HepG2 (cell line): ENCODE data around the gene ZNF526. TPM values are rescaled to one million over a fixed set of nuclear protein-coding genes. Genes with fewer than 3 reads are reported as not detected.

Experiments
- CREB1 ChIP-seq, 2 experiments: fragments of 450-650 bp in 1 of 2; IDR thresholded peaks; 2 replicates each; pipeline ENCODE4 v1.6.1; 2016 to 2017; ENCODE audit warnings: control low read depth in 1 of 2, mild to moderate bottlenecking in 1 of 2, missing compliant biosample characterization in 1 of 2, missing genetic modification characterization in 1 of 2
- FOXJ3 ChIP-seq: sonication (generic); formaldehyde crosslinking; IDR thresholded peaks from 2 replicates; pipeline ENCODE4 v1.4.0; 2020; ENCODE audit warnings: missing genetic modification reagents, mild to moderate bottlenecking, borderline replicate concordance
- HNRNPL ChIP-seq: fragments of 200-400 bp; formaldehyde crosslinking; IDR thresholded peaks from 2 replicates; pipeline ENCODE4 v1.6.1; 2017; ENCODE audit warnings: mild to moderate bottlenecking, low read depth, low read length
- IRX3 ChIP-seq: sonication (generic); formaldehyde crosslinking; IDR thresholded peaks from 2 replicates; pipeline ENCODE4 v1.8.1; 2023; ENCODE audit warnings: mild to moderate bottlenecking, low read depth, missing genetic modification reagents, borderline replicate concordance
- ISL2 ChIP-seq: sonication (generic); formaldehyde crosslinking; IDR thresholded peaks from 2 replicates; pipeline ENCODE4 v1.5.0; 2020; ENCODE audit warnings: missing genetic modification reagents
- KAT7 ChIP-seq: IDR thresholded peaks from 2 replicates; pipeline ENCODE4 v1.6.1; 2018; ENCODE audit warnings: borderline replicate concordance, missing compliant biosample characterization
- MAX ChIP-seq: IDR thresholded peaks from 2 replicates; pipeline ENCODE4 v1.6.1; 2012; ENCODE audit warnings: inconsistent platforms
- MIER3 ChIP-seq: IDR thresholded peaks from 2 replicates; pipeline ENCODE4 v1.6.1; 2016; ENCODE audit warnings: missing compliant biosample characterization, borderline replicate concordance
- NFKBIZ ChIP-seq: IDR thresholded peaks from 2 replicates; pipeline ENCODE4 v1.6.1; 2018; ENCODE audit warnings: missing genetic modification reagents, missing compliant biosample characterization
- NR2F1 ChIP-seq, 2 experiments: fragments of 450-650 bp in 1 of 2; formaldehyde crosslinking in 1 of 2; IDR thresholded peaks; 2 replicates each; pipeline versions ENCODE4 v1.5.0 to v1.6.1; 2016 to 2020; ENCODE audit warnings: mild to moderate bottlenecking in 1 of 2, missing compliant biosample characterization in 1 of 2, missing genetic modification reagents in 1 of 2, moderate library complexity in 1 of 2
- NR2F6 ChIP-seq, 2 experiments: IDR thresholded peaks; 2 replicates each; pipeline ENCODE4 v1.6.1; 2016; ENCODE audit warnings: antibody characterized with exemption in 1 of 2, mild to moderate bottlenecking in 1 of 2
- SP5 ChIP-seq: IDR thresholded peaks from 2 replicates; pipeline ENCODE4 v1.6.1; 2016; ENCODE audit warnings: low read depth, borderline replicate concordance
- TGIF2 ChIP-seq: IDR thresholded peaks from 2 replicates; pipeline ENCODE4 v1.6.1; 2016; ENCODE audit warnings: control low read depth, missing compliant biosample characterization
- TOPORS ChIP-seq: sonication (generic); formaldehyde crosslinking; IDR thresholded peaks from 2 replicates; pipeline ENCODE4 v1.8.0; 2023; ENCODE audit warnings: mild to moderate bottlenecking, missing genetic modification reagents
- YY1 ChIP-seq: IDR thresholded peaks from 2 replicates; pipeline ENCODE4 v1.6.1; 2011; ENCODE audit warnings: low read length, low read depth, moderate library complexity, mild to moderate bottlenecking; ENCODE audit not compliant: insufficient read depth, insufficient replicate concordance
- ZBTB4 ChIP-seq: sonication (generic); formaldehyde crosslinking; IDR thresholded peaks from 2 replicates; pipeline ENCODE4 v1.4.0; 2020; ENCODE audit warnings: missing genetic modification reagents, mild to moderate bottlenecking, borderline replicate concordance
- ZBTB44 ChIP-seq: sonication (generic); formaldehyde crosslinking; IDR thresholded peaks from 2 replicates; pipeline ENCODE4 v1.4.0; 2020; ENCODE audit warnings: missing genetic modification reagents
- ZMYM4 ChIP-seq: sonication (generic); formaldehyde crosslinking; IDR thresholded peaks from 2 replicates; pipeline ENCODE4 v1.8.1; 2023; ENCODE audit warnings: mild to moderate bottlenecking, missing genetic modification reagents
- ZNF274 ChIP-seq: sonication (generic); formaldehyde crosslinking; IDR thresholded peaks from 2 replicates; pipeline ENCODE4 v1.5.1; 2020; ENCODE audit warnings: mild to moderate bottlenecking, missing genetic modification reagents
- ZNF276 ChIP-seq: sonication (generic); formaldehyde crosslinking; IDR thresholded peaks from 2 replicates; pipeline ENCODE4 v1.4.0; 2020; ENCODE audit warnings: mild to moderate bottlenecking, low read depth, missing genetic modification reagents
- polyA plus RNA-seq, 8 experiments: library from polyadenylated mRNA; depleted of rRNA in 3 of 8; stranded (reverse) in 7 of 8; unstranded in 1 of 8; fragments of >200 nt; fragmentation: Illumina TruSeq in 4 of 8; extraction: Trizol in 4 of 8; gene quantifications; 2 replicates each; pipeline versions ENCODE4 v1.2.1 to v1.2.3, GENCODE V29; 2011 to 2016; ENCODE audit warnings: low read depth in 4 of 8, missing spikeins in 1 of 8, mixed read lengths in 1 of 8; ENCODE audit not compliant: insufficient read depth in 1 of 8
- total RNA-seq, 5 experiments: library from RNA; depleted of rRNA; stranded (reverse); fragments of >200 nt; fragmentation: Illumina TruSeq; extraction: Trizol; gene quantifications; 2 replicates each; pipeline ENCODE4 v1.2.3, GENCODE V29; 2016; ENCODE audit warnings: low read depth in 1 of 5

ZNF526 gene
- total and polyA plus RNA-seq, 2 of the 13 experiments (the other 11 are each of a cell fraction or from before 2014, with no cell fraction given) = 3.3 to 8.4 TPM

GRCh38 chr19:42254850-42255765 lies 35.0 kb downstream of the ZNF526 start, which contains the start of gene ERF (continued):
- TF ChIP-seq ZNF276 (CRISPR knock-in tag) (peak; percentile 64; the same call in 1 of the 2 replicates), IRX3 (CRISPR knock-in tag) (0 out of 2 replicates have a peak, but pooled peaks have one; percentile 48), ISL2 (0 out of 2 replicates have a peak, but pooled peaks have one; percentile 12), SP5 (CRISPR knock-in tag) (peak; percentile 45; the same call in 1 of the 2 replicates), FOXJ3 (CRISPR knock-in tag) (no peak), ZNF274 (CRISPR knock-in tag) (no peak), MIER3 (CRISPR knock-in tag) (0 out of 2 replicates have a peak, but pooled peaks have one; percentile 42), ZMYM4 (CRISPR knock-in tag) (0 out of 2 replicates have a peak, but pooled peaks have one; percentile 46), CREB1 (IDR thresholded peaks at IDR 0.05) (peak; percentile 88), CREB1 (CRISPR knock-in tag; IDR thresholded peaks at IDR 0.05) (peak; percentile 50; the same call in 1 of the 2 replicates), TGIF2 (CRISPR knock-in tag) (no peak), MAX (peak; percentile 69), YY1 (peak; percentile 31), ZBTB44 (no peak), NR2F6 (IDR thresholded peaks at IDR 0.05) (no peak), NR2F6 (CRISPR knock-in tag; IDR thresholded peaks at IDR 0.05) (peak; percentile 36; the same call in 1 of the 2 replicates), KAT7 (CRISPR knock-in tag) (peak; percentile 15; the same call in 1 of the 2 replicates), NFKBIZ (CRISPR knock-in tag) (no peak), ZBTB4 (CRISPR knock-in tag) (0 out of 2 replicates have a peak, but pooled peaks have one; percentile 7), HNRNPL (0 out of 2 replicates have a peak, but pooled peaks have one; percentile 27), NR2F1 (CRISPR knock-in tag; IDR thresholded peaks at IDR 0.05) (no peak), TOPORS (CRISPR knock-in tag) (0 out of 2 replicates have a peak, but pooled peaks have one; percentile 11)
